Neural progenitor cell (in vitro differentiated cells): Measurements from ENCODE around the gene PTPRU. TPM values are rescaled to one million over a fixed set of nuclear protein-coding genes. Genes with fewer than 3 reads are reported as not detected.

ENCODE experiments used
- DNase-seq: peaks from one replicate; pipeline ENCODE4 v3.0.0-alpha.2; 2016; ENCODE audit warnings: low spot score
- H2AFZ ChIP-seq: fragments of 200-600 bp; sonication (generic); replicated peaks from 2 replicates; pipeline ENCODE4 v1.6.1; 2016; ENCODE audit warnings: antibody characterized with exemption
- H3F3A ChIP-seq: fragments of 200-600 bp; sonication (generic); 2 replicates; pipeline ENCODE4 v1.6.1; 2016; ENCODE audit warnings: antibody characterized with exemption, low read depth
- H3K27ac ChIP-seq: fragments of 200-600 bp; sonication (generic); 2 replicates; pipeline ENCODE4 v1.5.1; 2016; ENCODE audit warnings: mild to moderate bottlenecking
- H3K27me3 ChIP-seq: fragments of 200-600 bp; sonication (generic); 2 replicates; pipeline ENCODE4 v1.6.1; 2016; ENCODE audit warnings: mild to moderate bottlenecking, moderate library complexity
- H3K36me3 ChIP-seq: fragments of 200-600 bp; sonication (generic); 2 replicates; pipeline ENCODE4 v1.5.1; 2016
- H3K4me1 ChIP-seq: fragments of 200-600 bp; sonication (generic); 2 replicates; pipeline ENCODE4 v1.6.1; 2016; ENCODE audit warnings: mixed run types
- H3K4me2 ChIP-seq: fragments of 200-600 bp; sonication (generic); 2 replicates; pipeline ENCODE4 v1.6.1; 2016
- H3K4me3 ChIP-seq: fragments of 200-600 bp; sonication (generic); 2 replicates; pipeline ENCODE4 v1.5.1; 2016
- H3K79me2 ChIP-seq: fragments of 200-600 bp; sonication (generic); 2 replicates; pipeline ENCODE4 v1.6.1; 2016; ENCODE audit warnings: low read depth
- H3K9ac ChIP-seq: fragments of 200-600 bp; sonication (generic); 2 replicates; pipeline ENCODE4 v1.6.1; 2016
- H3K9me3 ChIP-seq: fragments of 200-600 bp; sonication (generic); 2 replicates; pipeline ENCODE4 v1.5.1; 2016; ENCODE audit warnings: low read depth
- H4K20me1 ChIP-seq: fragments of 200-600 bp; sonication (generic); 2 replicates; pipeline ENCODE4 v1.6.1; 2016; ENCODE audit warnings: low read depth
- H3K27ac Mint-ChIP-seq: 3 replicates; pipeline ENCODE4 v1.8.0; 2021; ENCODE audit warnings: mixed read lengths
- H3K27me3 Mint-ChIP-seq: 2 replicates; pipeline ENCODE4 v1.8.0; 2022; ENCODE audit warnings: low read depth, mild to moderate bottlenecking, inconsistent platforms, moderate library complexity, mixed read lengths; ENCODE audit not compliant: insufficient read depth
- H3K36me3 Mint-ChIP-seq: 3 replicates; pipeline ENCODE4 v1.8.0; 2021; ENCODE audit warnings: mixed read lengths
- H3K4me1 Mint-ChIP-seq: 3 replicates; pipeline ENCODE4 v1.8.0; 2021; ENCODE audit warnings: mixed read lengths
- H3K4me3 Mint-ChIP-seq: 3 replicates; pipeline ENCODE4 v1.8.0; 2021; ENCODE audit warnings: mild to moderate bottlenecking, moderate library complexity, mixed read lengths
- H3K9me3 Mint-ChIP-seq: 3 replicates; pipeline ENCODE4 v1.8.0; 2020; ENCODE audit warnings: mixed read lengths
- EZH2 ChIP-seq: fragments of 200-600 bp; sonication (generic); IDR thresholded peaks from 2 replicates; pipeline ENCODE4 v1.6.1; 2017; ENCODE audit warnings: antibody characterized with exemption, mild to moderate bottlenecking, moderate library complexity
- EZH2phosphoT487 ChIP-seq: fragments of 200-600 bp; sonication (generic); IDR thresholded peaks from 2 replicates; pipeline ENCODE4 v1.6.1; 2017; ENCODE audit warnings: antibody characterized with exemption
- total RNA-seq: library from RNA; depleted of rRNA; stranded (reverse); fragments of >200 nt; gene quantifications from 2 replicates; pipeline ENCODE4 v1.2.3, GENCODE V29; 2015; ENCODE audit warnings: low replicate concordance
- TF ChIP-seq, protein P1 (sequence below): fragments of 200-600 bp; sonication (generic); IDR thresholded peaks from 2 replicates; pipeline ENCODE4 v1.5.1; 2017; ENCODE audit warnings: antibody characterized with exemption, mild to moderate bottlenecking

Gene PTPRU
- total RNA-seq, 1 donor from 2014 or later: 29.5 TPM

DNA sequence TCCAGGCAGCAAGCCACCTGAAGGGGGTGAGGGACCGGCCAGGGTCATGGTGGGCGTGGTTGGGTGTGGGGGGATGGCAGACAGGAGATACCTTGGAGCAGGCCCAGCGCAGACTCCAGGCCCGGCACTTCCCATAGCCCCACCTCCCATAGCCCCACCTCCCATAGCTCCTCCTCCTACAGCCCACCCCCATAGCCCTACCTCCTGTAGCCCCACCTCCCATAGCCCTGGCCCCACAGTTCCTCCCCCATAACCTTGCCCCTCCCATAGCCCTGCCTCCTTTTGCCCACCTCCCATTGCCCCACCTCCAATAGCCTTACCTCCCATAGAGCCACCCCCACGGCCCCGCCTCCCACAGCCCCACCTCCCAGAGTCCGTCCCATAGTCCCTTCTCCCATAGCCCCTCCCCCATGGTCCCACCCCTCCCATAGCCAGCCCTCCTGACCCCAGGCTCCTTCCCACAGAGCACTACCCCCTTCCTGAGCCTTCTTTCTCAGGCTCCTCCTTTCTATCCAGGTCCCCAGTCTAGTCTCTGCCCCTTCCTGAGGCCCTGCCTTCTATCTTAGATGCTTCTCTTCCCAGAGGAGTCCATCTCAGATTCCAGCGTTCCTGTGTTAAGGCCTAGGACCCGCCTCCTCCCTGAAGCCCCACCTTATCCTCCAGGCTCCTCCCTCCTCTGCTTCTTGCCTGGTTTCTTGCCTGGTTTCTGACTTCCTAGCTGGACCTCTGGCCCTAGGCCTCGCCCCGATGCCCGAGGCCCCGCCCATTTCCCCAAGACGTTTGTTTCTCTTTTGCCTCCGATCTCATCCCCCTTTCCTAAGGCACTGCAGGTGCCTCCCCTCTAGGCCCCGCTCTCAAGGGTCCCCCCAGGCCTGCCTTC, 46.8 kb downstream of the PTPRU start:
- no peaks in the 10 kb centered on the region for H3K9me3 Mint-ChIP-seq
- Histone ChIP-seq H2AFZ (peak overlapping the region; percentile 68), H3K79me2 (no peaks in the 10 kb centered on the region), H4K20me1 (no peaks in the 10 kb centered on the region), H3K27me3 (no peaks in the 10 kb centered on the region), H3F3A (peaks cover 23% of the 10 kb centered on the region), H3K27ac (peak overlapping the region; percentile 79), H3K4me1 (peaks cover 17% of the 10 kb centered on the region), H3K9me3 (no peaks in the 10 kb centered on the region), H3K4me3 (peak overlapping the region; percentile 57), H3K36me3 (no peaks in the 10 kb centered on the region), H3K4me2 (peak overlapping the region; percentile 96), H3K9ac (peak overlapping the region; percentile 21)
- DNase-seq: peak; percentile 96
- TF ChIP-seq EZH2phosphoT487: no peak
- no peak for TF ChIP-seq EZH2
- TF ChIP-seq, protein P1, sequence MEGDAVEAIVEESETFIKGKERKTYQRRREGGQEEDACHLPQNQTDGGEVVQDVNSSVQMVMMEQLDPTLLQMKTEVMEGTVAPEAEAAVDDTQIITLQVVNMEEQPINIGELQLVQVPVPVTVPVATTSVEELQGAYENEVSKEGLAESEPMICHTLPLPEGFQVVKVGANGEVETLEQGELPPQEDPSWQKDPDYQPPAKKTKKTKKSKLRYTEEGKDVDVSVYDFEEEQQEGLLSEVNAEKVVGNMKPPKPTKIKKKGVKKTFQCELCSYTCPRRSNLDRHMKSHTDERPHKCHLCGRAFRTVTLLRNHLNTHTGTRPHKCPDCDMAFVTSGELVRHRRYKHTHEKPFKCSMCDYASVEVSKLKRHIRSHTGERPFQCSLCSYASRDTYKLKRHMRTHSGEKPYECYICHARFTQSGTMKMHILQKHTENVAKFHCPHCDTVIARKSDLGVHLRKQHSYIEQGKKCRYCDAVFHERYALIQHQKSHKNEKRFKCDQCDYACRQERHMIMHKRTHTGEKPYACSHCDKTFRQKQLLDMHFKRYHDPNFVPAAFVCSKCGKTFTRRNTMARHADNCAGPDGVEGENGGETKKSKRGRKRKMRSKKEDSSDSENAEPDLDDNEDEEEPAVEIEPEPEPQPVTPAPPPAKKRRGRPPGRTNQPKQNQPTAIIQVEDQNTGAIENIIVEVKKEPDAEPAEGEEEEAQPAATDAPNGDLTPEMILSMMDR: no peak
- peak overlapping the region; percentile 99 for H3K27ac Mint-ChIP-seq
- peak overlapping the region; percentile 83 for H3K4me3 Mint-ChIP-seq
- H3K4me1 Mint-ChIP-seq: peaks cover 33% of the 10 kb centered on the region
- peaks cover 7% of the 10 kb centered on the region for H3K27me3 Mint-ChIP-seq
- peaks cover 2% of the 10 kb centered on the region for H3K36me3 Mint-ChIP-seq

DNA sequence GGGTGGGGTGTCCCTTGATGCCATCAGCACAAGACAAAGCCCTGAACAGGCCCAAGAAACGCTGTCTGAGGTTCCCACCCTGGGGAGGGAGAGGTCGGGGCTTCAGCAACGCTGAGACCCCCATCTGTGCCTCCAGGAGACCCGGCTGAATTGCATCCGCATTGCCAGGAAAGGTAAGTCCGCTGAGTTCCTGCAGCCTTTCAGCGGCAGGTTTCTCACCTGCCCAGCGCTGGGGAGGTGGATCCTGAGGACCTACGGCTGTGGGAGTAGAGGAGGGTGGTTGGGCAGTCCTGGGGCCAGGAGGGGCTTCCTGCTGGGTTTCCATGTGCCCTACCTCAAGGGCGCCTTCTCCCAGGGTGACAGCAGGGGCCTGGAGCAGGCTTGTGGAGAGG, 47.5 kb downstream of the PTPRU start:
- Histone ChIP-seq H3K27me3 (no peaks in the 10 kb centered on the region), H3K4me1 (peaks cover 17% of the 10 kb centered on the region), H3K9ac (peak overlapping the region; percentile 21), H3F3A (peaks cover 23% of the 10 kb centered on the region), H2AFZ (peak overlapping the region; percentile 68), H3K27ac (peak overlapping the region; percentile 79), H3K4me2 (peak overlapping the region; percentile 96), H3K9me3 (no peaks in the 10 kb centered on the region), H3K36me3 (no peaks in the 10 kb centered on the region), H4K20me1 (no peaks in the 10 kb centered on the region), H3K79me2 (no peaks in the 10 kb centered on the region), H3K4me3 (peak overlapping the region; percentile 57)
- H3K4me1 Mint-ChIP-seq: peaks cover 33% of the 10 kb centered on the region
- H3K9me3 Mint-ChIP-seq: no peaks in the 10 kb centered on the region
- peak overlapping the region; percentile 83 for H3K4me3 Mint-ChIP-seq
- TF ChIP-seq, protein P1: no peak
- TF ChIP-seq EZH2: no peak
- TF ChIP-seq EZH2phosphoT487: no peak
- peaks cover 2% of the 10 kb centered on the region for H3K36me3 Mint-ChIP-seq
- no peak for DNase-seq
- H3K27me3 Mint-ChIP-seq: peaks cover 7% of the 10 kb centered on the region
- H3K27ac Mint-ChIP-seq: peak overlapping the region; percentile 99

DNA sequence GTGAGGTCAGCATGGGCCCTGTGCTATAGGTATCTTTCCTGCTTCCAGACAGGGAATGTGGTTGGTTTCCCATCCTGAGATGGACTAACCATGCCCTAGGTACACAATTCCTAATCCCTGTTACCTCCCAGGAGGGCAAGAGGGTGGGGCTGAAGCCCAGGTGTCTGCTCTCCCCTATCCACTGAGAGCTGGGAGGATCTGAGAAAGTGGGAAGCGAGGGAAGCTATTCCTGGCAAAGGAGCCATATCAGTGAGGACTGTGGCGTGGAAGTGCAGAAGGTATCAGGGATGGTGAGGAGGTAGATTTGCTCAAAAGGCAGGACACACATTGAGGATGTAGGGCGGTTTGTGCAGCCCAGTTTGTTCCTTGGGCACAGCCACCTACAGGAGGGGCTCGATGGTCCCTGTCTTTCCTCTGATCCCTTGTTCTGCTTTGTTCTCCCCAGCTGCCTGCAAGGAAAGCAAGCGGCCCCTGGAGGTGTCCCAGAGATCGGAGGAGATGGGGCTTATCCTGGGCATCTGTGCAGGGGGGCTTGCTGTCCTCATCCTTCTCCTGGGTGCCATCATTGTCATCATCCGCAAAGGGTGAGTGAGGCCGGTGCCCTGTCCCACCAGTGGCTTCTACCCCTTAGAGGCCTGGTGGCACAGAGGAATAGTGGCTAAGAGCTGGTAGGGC, 48.1 kb downstream of the PTPRU start:
- TF ChIP-seq, protein P1: no peak
- TF ChIP-seq EZH2 (no peak), EZH2phosphoT487 (no peak)
- H3K9me3 ChIP-seq: no peaks in the 10 kb centered on the region
- H3K4me2 ChIP-seq: peak overlapping the region; percentile 96
- no peak overlapping the region for H2AFZ ChIP-seq
- H3K27ac ChIP-seq: no peak overlapping the region
- DNase-seq: no peak
- H3F3A ChIP-seq: peaks cover 23% of the 10 kb centered on the region
- peaks cover 7% of the 10 kb centered on the region for H3K27me3 Mint-ChIP-seq
- H3K4me1 ChIP-seq: peaks cover 17% of the 10 kb centered on the region
- H3K9me3 Mint-ChIP-seq: no peaks in the 10 kb centered on the region
- no peaks in the 10 kb centered on the region for H3K79me2 ChIP-seq
- H3K27me3 ChIP-seq: no peaks in the 10 kb centered on the region
- peak overlapping the region; percentile 21 for H3K9ac ChIP-seq
- H3K36me3 ChIP-seq: no peaks in the 10 kb centered on the region
- peak overlapping the region; percentile 57 for H3K4me3 ChIP-seq
- H3K4me1 Mint-ChIP-seq: peaks cover 33% of the 10 kb centered on the region
- H3K36me3 Mint-ChIP-seq: peaks cover 2% of the 10 kb centered on the region
- H3K27ac Mint-ChIP-seq: peak overlapping the region; percentile 99
- no peaks in the 10 kb centered on the region for H4K20me1 ChIP-seq
- peak overlapping the region; percentile 83 for H3K4me3 Mint-ChIP-seq
